ENCODE results near the gene AP3B1. TPM values are rescaled to one million over a fixed set of nuclear protein-coding genes. Genes with fewer than 3 reads are reported as not detected.
A peak's percentile ranks its signal among the peaks of the same experiment; 100 is the strongest.

AP3B1 gene
- total RNA-seq, 2 experiments from 2014 or later: 41.2 to 55.7 TPM

DNA sequence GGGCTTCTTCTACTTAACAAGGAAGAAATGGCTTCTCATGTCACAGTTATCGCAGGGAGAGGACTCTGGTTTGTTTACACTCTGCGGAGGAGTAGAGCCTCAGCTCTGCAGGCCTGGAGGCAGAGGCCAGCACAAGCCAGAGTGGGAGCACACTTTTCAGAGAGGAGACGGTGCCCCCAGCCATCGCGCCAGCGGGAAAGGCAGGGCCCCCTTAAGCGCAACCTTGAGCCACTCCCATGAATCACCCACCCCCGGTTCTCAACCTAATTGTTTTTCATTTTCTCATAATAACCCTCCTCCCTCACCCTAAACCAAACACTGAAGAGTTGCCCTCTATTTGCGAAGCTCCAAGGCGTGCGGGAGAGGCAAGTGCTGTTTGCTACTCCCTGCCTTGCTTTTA lies 309.9 kb downstream of the AP3B1 start:
- DNase-seq (no peak), ATAC-seq (no peak)
- H3K9me3 Mint-ChIP-seq (ENCODE audit: low read depth): no peaks in the 10 kb centered on the region
- POLR2A ChIA-PET: no interaction called here
- peaks cover 3% of the 10 kb centered on the region for H3K27me3 Mint-ChIP-seq
- intact Hi-C loops (cut with DNase I, micrococcal nuclease): no loop called here
- no peaks in the 10 kb centered on the region for H3K4me1 Mint-ChIP-seq
- CTCF ChIA-PET: interaction anchor here (0.7 kb wide), 1 partner anchor 14 kb away, joined by 4 read pairs; no protein-coding TSS in a partner anchor
- H3K36me3 Mint-ChIP-seq (ENCODE audit: low read depth): no peaks in the 10 kb centered on the region
- H3K4me3 Mint-ChIP-seq: no peak overlapping the region
- no peak overlapping the region for H3K27ac Mint-ChIP-seq

DNA sequence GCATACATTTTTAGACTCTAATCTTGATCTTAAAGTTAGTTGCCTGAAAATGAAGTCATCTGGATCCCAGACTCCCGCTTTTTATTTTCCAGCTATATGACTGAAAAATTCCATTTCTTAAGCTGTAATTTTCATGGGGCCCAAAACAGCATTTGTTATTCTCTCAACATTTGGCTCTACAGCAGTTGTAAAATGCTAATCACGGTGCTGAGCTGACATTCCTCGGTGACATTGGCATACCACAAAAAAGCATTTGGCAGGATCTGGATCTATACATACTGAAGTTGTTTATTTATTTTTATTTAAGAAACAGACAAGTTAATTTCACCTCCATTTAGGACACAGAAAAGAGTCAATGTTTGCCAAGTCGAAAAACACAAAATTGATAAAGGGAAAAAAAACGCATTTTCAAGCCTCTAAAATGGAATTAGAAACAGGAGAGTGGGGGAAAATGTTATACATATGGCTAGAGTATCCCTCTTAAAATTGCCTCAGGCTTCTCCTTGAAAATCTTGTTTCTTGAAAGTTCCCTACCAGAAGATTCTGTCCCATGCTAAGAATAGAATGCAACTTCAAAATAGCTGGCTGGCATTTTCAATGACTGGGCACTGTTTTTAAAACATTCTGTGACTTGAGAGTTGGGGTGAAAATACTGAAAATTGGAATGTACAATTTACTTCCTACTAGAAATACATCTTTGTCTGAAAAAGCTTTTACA lies 310.9 kb downstream of the AP3B1 start:
- Mint-ChIP-seq H3K27me3 (peaks cover 3% of the 10 kb centered on the region), H3K4me3 (no peak overlapping the region), H3K36me3 (ENCODE audit: low read depth) (no peaks in the 10 kb centered on the region), H3K4me1 (no peaks in the 10 kb centered on the region), H3K27ac (no peak overlapping the region), H3K9me3 (ENCODE audit: low read depth) (no peaks in the 10 kb centered on the region)
- no peak for ATAC-seq
- DNase-seq: no peak
- POLR2A ChIA-PET: no interaction called here
- CTCF ChIA-PET: interaction anchor here (0.6 to 1.2 kb wide), 2 partner anchors 43 to 303 kb away, joined by 5 read pairs; no protein-coding TSS in a partner anchor
- intact Hi-C loops (cut with DNase I, micrococcal nuclease): no loop called here

DNA sequence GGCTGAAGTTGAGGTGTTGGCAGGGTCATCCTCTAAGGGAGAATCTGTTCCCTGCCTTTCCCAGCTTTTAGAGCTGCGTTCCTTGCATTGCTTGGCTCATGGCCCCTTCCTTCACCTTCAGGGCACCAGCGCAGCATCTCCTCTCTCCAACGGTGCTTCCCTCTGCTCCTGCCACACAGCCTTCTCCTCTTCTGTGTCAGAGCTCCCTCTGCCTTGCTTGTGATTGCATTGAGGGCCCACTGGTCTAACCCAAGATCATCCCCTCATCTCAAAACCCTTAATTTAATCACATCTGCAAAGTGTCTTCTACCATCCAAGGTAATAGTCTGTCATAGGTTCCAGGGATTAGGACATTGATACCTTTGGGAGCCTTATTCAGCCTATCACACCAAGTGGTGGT lies 312.7 kb downstream of the AP3B1 start:
- no peak overlapping the region for H3K27ac Mint-ChIP-seq
- no peaks in the 10 kb centered on the region for H3K4me1 Mint-ChIP-seq
- ChIA-PET POLR2A (no interaction called here), CTCF (interaction anchor here (0.7 kb wide), 1 partner anchor 11 kb away, joined by 3 read pairs; no protein-coding TSS in a partner anchor)
- intact Hi-C loops (cut with DNase I, micrococcal nuclease): no loop called here
- H3K4me3 Mint-ChIP-seq: no peak overlapping the region
- ATAC-seq: no peak
- no peaks in the 10 kb centered on the region for H3K36me3 Mint-ChIP-seq (ENCODE audit: low read depth)
- H3K27me3 Mint-ChIP-seq: peaks cover 9% of the 10 kb centered on the region
- H3K9me3 Mint-ChIP-seq (ENCODE audit: low read depth): no peaks in the 10 kb centered on the region
- no peak for DNase-seq

DNA sequence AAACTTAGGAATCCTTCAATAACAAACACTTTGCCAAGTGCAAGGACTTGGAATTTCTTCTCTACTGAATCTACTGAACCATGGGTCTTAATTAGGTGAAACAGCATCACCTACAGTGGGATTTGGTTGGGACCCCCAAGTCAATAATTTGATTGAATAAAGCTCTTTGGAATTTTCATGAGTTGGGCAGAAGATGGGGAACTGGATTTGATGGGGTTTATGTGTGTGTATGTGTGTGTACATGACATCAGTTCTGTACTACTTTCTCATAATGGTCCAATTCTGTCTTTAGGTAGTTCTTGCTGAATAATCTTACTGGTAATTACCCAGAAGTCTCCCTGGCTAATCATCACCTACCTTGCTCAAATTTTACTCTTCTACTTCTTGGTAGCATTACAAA lies 319.9 kb downstream of the AP3B1 start:
- intact Hi-C loops (cut with DNase I, micrococcal nuclease): loop anchor here (5.0 to 10.0 kb wide), 4 partner anchors 107 to 412 kb away; no protein-coding TSS in a partner anchor
- H3K4me3 Mint-ChIP-seq: no peak overlapping the region
- ChIA-PET POLR2A (no interaction called here), CTCF (interaction anchor here (0.7 kb wide), 1 partner anchor 31 kb away, joined by 3 read pairs; no protein-coding TSS in a partner anchor)
- no peak overlapping the region for H3K27ac Mint-ChIP-seq
- ATAC-seq: no peak
- H3K4me1 Mint-ChIP-seq: peaks cover 12% of the 10 kb centered on the region
- DNase-seq: no peak
- H3K36me3 Mint-ChIP-seq (ENCODE audit: low read depth): no peaks in the 10 kb centered on the region
- H3K27me3 Mint-ChIP-seq: peaks cover 48% of the 10 kb centered on the region
- H3K9me3 Mint-ChIP-seq (ENCODE audit: low read depth): no peaks in the 10 kb centered on the region

- Mint-ChIP-seq H3K4me1 (peaks cover 12% of the 10 kb centered on the region), H3K27ac (no peak overlapping the region), H3K4me3 (peak overlapping the region; percentile 56), H3K36me3 (ENCODE audit: low read depth) (no peaks in the 10 kb centered on the region), H3K27me3 (peaks cover 51% of the 10 kb centered on the region), H3K9me3 (ENCODE audit: low read depth) (no peaks in the 10 kb centered on the region)
- intact Hi-C loops (cut with DNase I, micrococcal nuclease): loop anchor here (2.0 to 10.0 kb wide), 5 partner anchors 106 to 411 kb away; no protein-coding TSS in a partner anchor
- ATAC-seq (no peak), DNase-seq (no peak)
- CTCF ChIA-PET: interaction anchor here (0.7 to 0.8 kb wide), 2 partner anchors 253 to 513 kb away, joined by 3 to 4 read pairs; no protein-coding TSS in a partner anchor
- POLR2A ChIA-PET: interaction anchor here (0.7 kb wide), 1 partner anchor 257 kb away, joined by 3 read pairs; no protein-coding TSS in a partner anchor
These were observed 321.3 kb downstream of the AP3B1 start for GRCh38 chr5:77973253-77973609.

GRCh38 chr5:77972469-77973252 lies 321.8 kb downstream of the AP3B1 start:
- DNase-seq (peak; percentile 55), ATAC-seq (peak; percentile 65)
- peak overlapping the region; percentile 56 for H3K4me3 Mint-ChIP-seq
- H3K36me3 Mint-ChIP-seq (ENCODE audit: low read depth): no peaks in the 10 kb centered on the region
- POLR2A ChIA-PET: no interaction called here
- no peaks in the 10 kb centered on the region for H3K9me3 Mint-ChIP-seq (ENCODE audit: low read depth)
- peaks cover 12% of the 10 kb centered on the region for H3K4me1 Mint-ChIP-seq
- CTCF ChIA-PET: no interaction called here
- no peak overlapping the region for H3K27ac Mint-ChIP-seq
- intact Hi-C loops (cut with DNase I, micrococcal nuclease): loop anchor here (2.0 to 10.0 kb wide), 5 partner anchors 105 to 410 kb away; no protein-coding TSS in a partner anchor
- H3K27me3 Mint-ChIP-seq: peaks cover 51% of the 10 kb centered on the region

DNA sequence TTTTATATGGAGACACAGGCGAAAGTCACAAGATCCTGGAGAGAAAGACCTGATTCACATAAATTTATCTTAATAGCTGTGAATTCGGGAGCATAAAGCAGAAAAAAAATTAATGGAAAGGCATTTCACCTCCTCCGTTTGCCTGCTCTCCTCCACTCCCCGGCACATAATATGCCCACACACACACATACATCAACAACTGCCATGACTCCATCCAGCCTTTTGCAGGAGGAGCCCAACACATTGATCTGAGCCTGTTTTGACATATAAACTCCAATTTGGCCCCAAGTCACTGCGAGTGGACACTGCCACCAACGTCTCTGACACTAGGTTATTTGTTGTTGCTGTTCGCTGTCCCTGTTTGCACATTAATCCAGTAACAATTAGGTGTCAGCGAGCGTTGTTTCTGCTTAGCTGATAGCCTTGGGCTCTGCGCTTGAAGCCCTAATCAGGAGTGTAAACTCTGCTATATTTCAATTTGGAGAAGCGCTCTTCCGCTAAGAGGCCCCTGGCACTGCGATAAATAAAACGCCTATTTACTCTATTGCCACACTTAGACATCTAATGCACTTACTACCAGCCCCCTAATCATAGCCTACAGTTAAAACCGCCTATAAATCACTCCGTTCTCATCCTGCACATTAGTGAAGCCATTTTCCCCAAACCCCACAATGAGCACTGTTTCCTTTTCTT lies 322.6 kb downstream of the AP3B1 start:
- intact Hi-C loops (cut with DNase I, micrococcal nuclease): loop anchor here (2.0 to 10.0 kb wide), 5 partner anchors 105 to 410 kb away; no protein-coding TSS in a partner anchor
- ChIA-PET POLR2A (interaction anchor here (0.7 kb wide), 1 partner anchor 21 kb away, joined by 3 read pairs; no protein-coding TSS in a partner anchor), CTCF (interaction anchor here (1.3 kb wide), 1 partner anchor 29 kb away, joined by 3 read pairs; no protein-coding TSS in a partner anchor)
- ATAC-seq (no peak), DNase-seq (no peak)
- Mint-ChIP-seq H3K4me1 (peaks cover 12% of the 10 kb centered on the region), H3K36me3 (ENCODE audit: low read depth) (no peaks in the 10 kb centered on the region), H3K9me3 (ENCODE audit: low read depth) (no peaks in the 10 kb centered on the region), H3K27me3 (peaks cover 49% of the 10 kb centered on the region), H3K4me3 (peak overlapping the region; percentile 42), H3K27ac (no peak overlapping the region)

GRCh38 chr5:77970891-77971290 lies 323.6 kb downstream of the AP3B1 start:
- Mint-ChIP-seq H3K4me3 (no peak overlapping the region), H3K27me3 (peaks cover 47% of the 10 kb centered on the region), H3K27ac (no peak overlapping the region), H3K36me3 (ENCODE audit: low read depth) (no peaks in the 10 kb centered on the region), H3K4me1 (peaks cover 12% of the 10 kb centered on the region), H3K9me3 (ENCODE audit: low read depth) (peaks cover 2% of the 10 kb centered on the region)
- ATAC-seq (no peak), DNase-seq (no peak)
- ChIA-PET CTCF (interaction anchor here (0.9 to 1.4 kb wide), 5 partner anchors 11 to 105 kb away, joined by 3 to 5 read pairs (median 4); no protein-coding TSS in a partner anchor), POLR2A (interaction anchor here (0.6 kb wide), 1 partner anchor 234 kb away, joined by 4 read pairs; no protein-coding TSS in a partner anchor)
- intact Hi-C loops (cut with DNase I, micrococcal nuclease): loop anchor here (5.0 to 10.0 kb wide), 4 partner anchors 104 to 409 kb away; no protein-coding TSS in a partner anchor

- peaks cover 24% of the 10 kb centered on the region for H3K27me3 Mint-ChIP-seq
- ATAC-seq: no peak
- intact Hi-C loops (cut with DNase I, micrococcal nuclease): no loop called here
- ChIA-PET POLR2A (no interaction called here), CTCF (interaction anchor here (0.7 to 2.2 kb wide), 3 partner anchors 12 to 1854 kb away, joined by 3 to 7 read pairs (median 3); no protein-coding TSS in a partner anchor)
- H3K9me3 Mint-ChIP-seq (ENCODE audit: low read depth): peaks cover 2% of the 10 kb centered on the region
- no peak overlapping the region for H3K27ac Mint-ChIP-seq
- no peaks in the 10 kb centered on the region for H3K36me3 Mint-ChIP-seq (ENCODE audit: low read depth)
- no peak for DNase-seq
- peaks cover 11% of the 10 kb centered on the region for H3K4me1 Mint-ChIP-seq
- H3K4me3 Mint-ChIP-seq: no peak overlapping the region
These were observed 330.7 kb downstream of the AP3B1 start for GRCh38 chr5:77963795-77964194.

DNA sequence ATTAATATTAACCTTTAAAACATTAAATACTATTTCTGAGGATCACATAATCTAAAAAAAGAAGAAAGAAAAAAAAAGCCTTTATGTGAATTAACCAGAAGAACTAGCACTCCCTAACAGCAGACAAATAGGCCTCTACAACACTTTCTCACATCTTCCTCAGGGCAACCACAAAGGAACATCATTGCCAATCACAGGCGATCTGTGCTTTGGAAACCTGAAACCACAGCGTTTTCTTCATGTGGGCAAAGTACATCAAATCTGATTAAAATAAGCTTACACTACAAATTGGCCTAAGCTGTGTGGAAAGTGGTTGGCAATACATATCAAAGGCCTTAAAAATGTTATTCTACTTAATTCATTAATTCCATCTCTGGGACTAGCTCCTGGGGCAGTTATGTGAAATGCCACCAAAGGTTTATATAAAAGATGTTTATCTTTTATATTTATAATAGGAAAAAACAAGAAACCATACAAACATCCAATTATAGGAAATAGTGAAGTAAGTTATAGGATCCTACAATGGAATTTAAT lies 333.6 kb downstream of the AP3B1 start:
- intact Hi-C loops (cut with DNase I, micrococcal nuclease): no loop called here
- CTCF ChIA-PET: no interaction called here
- Mint-ChIP-seq H3K9me3 (ENCODE audit: low read depth) (no peaks in the 10 kb centered on the region), H3K27ac (no peak overlapping the region), H3K27me3 (peaks cover 26% of the 10 kb centered on the region), H3K36me3 (ENCODE audit: low read depth) (no peaks in the 10 kb centered on the region), H3K4me1 (peaks cover 18% of the 10 kb centered on the region), H3K4me3 (no peak overlapping the region)
- POLR2A ChIA-PET: interaction anchor here (0.6 kb wide), 1 partner anchor 243 kb away, joined by 4 read pairs; no protein-coding TSS in a partner anchor
- ATAC-seq (peak; percentile 57), DNase-seq (no peak)

DNA sequence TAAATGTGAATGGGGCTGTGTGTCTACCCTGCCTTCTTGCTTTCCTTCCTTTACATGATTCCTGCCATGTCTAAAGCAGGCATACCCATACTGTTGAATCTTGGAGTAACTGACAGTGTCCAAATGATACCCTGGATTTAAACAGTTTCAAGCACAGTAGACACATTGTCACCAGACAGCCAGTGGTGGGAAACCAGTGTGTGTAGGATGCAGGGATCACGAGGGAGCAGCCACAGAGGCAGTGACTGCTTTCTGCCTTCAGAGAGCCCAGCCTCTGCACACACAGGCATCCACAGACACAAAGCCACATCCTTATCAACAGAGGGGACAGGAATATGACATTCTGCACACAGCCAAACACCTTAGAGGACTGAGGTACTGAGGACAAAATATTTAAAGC lies 334.2 kb downstream of the AP3B1 start:
- POLR2A ChIA-PET: no interaction called here
- CTCF ChIA-PET: no interaction called here
- H3K9me3 Mint-ChIP-seq (ENCODE audit: low read depth): no peaks in the 10 kb centered on the region
- peak; percentile 39 for ATAC-seq
- H3K4me1 Mint-ChIP-seq: peaks cover 18% of the 10 kb centered on the region
- no peaks in the 10 kb centered on the region for H3K36me3 Mint-ChIP-seq (ENCODE audit: low read depth)
- intact Hi-C loops (cut with DNase I, micrococcal nuclease): no loop called here
- DNase-seq: no peak
- H3K27ac Mint-ChIP-seq: no peak overlapping the region
- peaks cover 26% of the 10 kb centered on the region for H3K27me3 Mint-ChIP-seq
- H3K4me3 Mint-ChIP-seq: no peak overlapping the region
